ENCODE results near the gene DNM2. TPM values are rescaled to one million over a fixed set of nuclear protein-coding genes. Genes with fewer than 3 reads are reported as not detected.

Gene DNM2
- total and polyA plus RNA-seq, 10 of the 15 experiments (the other 5 are each of a cell fraction or from before 2014, with no cell fraction given): 1.2 to 146 (median 68.9) TPM

DNA sequence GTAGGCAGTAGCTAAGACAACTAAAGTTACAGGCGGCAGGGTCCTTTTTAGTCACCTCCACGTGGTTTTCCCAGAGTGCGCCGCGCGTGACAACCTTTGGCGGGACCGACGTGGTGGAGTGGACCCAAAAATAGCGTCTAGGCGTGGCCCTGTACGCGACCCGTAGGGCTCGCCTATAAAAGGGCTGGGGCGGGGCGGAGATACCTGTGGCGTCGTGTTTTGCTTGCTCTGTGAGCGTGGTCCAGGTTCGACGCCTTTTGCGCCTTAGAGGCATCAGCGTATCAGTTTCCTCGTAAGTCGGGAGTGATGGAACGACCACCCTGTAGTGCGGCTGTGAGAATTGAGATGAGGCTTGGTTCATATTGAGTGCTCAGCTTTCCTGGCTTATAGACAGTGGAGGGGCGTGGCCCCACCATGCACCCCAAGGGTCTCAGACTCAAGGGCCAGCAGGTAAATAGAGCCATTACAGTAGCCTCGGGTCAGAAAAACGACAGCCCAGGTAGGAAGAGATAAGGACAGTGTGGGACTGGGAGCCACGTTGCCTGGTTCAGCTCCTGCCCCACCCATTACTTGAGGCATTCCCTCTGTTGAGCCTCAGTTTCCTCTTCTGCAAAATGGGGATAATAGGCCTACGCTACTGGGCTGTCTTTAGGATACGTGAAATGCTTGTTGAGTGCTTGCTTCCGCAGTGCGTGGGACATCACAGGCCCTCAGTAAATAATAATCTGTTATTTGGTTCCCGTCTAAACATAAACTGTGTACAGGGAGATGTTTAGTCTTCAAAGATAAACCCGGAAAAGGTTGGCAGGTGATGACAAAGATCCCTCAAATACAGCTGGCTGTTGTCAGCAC lies 118.8 kb downstream of the DNM2 start (continued):
- TF ChIP-seq, protein P1, sequence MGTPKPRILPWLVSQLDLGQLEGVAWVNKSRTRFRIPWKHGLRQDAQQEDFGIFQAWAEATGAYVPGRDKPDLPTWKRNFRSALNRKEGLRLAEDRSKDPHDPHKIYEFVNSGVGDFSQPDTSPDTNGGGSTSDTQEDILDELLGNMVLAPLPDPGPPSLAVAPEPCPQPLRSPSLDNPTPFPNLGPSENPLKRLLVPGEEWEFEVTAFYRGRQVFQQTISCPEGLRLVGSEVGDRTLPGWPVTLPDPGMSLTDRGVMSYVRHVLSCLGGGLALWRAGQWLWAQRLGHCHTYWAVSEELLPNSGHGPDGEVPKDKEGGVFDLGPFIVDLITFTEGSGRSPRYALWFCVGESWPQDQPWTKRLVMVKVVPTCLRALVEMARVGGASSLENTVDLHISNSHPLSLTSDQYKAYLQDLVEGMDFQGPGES (IDR thresholded peaks at IDR 0.05): no peak
- TF ChIP-seq NBN (IDR thresholded peaks at IDR 0.05) (peak; percentile 67), NR2C2 (IDR thresholded peaks at IDR 0.05; ENCODE audit: borderline replicate concordance, control insufficient read depth, insufficient read length, low read depth) (no peak), LARP7 (IDR thresholded peaks at IDR 0.05) (0 out of 2 replicates have a peak, but pooled peaks have one; percentile 37), IRF4 (IDR thresholded peaks at IDR 0.05; ENCODE audit: low read depth, low read length) (peak; percentile 8; the same call in 1 of the 2 replicates), SIN3A (IDR thresholded peaks at IDR 0.05; ENCODE audit: low read depth, low read length) (no peak; the same call in 1 of the 2 replicates), SRF (IDR thresholded peaks at IDR 0.05; ENCODE audit: low read depth in 2 of 2, low read length in 2 of 2) (peak in 1 of 2 experiments; percentile 35; a peak in 1 of 4 replicates), TBL1XR1 (IDR thresholded peaks at IDR 0.05; ENCODE audit: low read depth, low read length) (no peak)
- TF ChIP-seq, protein P2, sequence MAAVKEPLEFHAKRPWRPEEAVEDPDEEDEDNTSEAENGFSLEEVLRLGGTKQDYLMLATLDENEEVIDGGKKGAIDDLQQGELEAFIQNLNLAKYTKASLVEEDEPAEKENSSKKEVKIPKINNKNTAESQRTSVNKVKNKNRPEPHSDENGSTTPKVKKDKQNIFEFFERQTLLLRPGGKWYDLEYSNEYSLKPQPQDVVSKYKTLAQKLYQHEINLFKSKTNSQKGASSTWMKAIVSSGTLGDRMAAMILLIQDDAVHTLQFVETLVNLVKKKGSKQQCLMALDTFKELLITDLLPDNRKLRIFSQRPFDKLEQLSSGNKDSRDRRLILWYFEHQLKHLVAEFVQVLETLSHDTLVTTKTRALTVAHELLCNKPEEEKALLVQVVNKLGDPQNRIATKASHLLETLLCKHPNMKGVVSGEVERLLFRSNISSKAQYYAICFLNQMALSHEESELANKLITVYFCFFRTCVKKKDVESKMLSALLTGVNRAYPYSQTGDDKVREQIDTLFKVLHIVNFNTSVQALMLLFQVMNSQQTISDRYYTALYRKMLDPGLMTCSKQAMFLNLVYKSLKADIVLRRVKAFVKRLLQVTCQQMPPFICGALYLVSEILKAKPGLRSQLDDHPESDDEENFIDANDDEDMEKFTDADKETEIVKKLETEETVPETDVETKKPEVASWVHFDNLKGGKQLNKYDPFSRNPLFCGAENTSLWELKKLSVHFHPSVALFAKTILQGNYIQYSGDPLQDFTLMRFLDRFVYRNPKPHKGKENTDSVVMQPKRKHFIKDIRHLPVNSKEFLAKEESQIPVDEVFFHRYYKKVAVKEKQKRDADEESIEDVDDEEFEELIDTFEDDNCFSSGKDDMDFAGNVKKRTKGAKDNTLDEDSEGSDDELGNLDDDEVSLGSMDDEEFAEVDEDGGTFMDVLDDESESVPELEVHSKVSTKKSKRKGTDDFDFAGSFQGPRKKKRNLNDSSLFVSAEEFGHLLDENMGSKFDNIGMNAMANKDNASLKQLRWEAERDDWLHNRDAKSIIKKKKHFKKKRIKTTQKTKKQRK (IDR thresholded peaks at IDR 0.05; ENCODE audit: low read depth, low read length): no peak
- TF ChIP-seq, protein P3, sequence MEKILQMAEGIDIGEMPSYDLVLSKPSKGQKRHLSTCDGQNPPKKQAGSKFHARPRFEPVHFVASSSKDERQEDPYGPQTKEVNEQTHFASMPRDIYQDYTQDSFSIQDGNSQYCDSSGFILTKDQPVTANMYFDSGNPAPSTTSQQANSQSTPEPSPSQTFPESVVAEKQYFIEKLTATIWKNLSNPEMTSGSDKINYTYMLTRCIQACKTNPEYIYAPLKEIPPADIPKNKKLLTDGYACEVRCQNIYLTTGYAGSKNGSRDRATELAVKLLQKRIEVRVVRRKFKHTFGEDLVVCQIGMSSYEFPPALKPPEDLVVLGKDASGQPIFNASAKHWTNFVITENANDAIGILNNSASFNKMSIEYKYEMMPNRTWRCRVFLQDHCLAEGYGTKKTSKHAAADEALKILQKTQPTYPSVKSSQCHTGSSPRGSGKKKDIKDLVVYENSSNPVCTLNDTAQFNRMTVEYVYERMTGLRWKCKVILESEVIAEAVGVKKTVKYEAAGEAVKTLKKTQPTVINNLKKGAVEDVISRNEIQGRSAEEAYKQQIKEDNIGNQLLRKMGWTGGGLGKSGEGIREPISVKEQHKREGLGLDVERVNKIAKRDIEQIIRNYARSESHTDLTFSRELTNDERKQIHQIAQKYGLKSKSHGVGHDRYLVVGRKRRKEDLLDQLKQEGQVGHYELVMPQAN (conservative IDR thresholded peaks at IDR 0.05): no peak
- TF ChIP-seq, protein P4, sequence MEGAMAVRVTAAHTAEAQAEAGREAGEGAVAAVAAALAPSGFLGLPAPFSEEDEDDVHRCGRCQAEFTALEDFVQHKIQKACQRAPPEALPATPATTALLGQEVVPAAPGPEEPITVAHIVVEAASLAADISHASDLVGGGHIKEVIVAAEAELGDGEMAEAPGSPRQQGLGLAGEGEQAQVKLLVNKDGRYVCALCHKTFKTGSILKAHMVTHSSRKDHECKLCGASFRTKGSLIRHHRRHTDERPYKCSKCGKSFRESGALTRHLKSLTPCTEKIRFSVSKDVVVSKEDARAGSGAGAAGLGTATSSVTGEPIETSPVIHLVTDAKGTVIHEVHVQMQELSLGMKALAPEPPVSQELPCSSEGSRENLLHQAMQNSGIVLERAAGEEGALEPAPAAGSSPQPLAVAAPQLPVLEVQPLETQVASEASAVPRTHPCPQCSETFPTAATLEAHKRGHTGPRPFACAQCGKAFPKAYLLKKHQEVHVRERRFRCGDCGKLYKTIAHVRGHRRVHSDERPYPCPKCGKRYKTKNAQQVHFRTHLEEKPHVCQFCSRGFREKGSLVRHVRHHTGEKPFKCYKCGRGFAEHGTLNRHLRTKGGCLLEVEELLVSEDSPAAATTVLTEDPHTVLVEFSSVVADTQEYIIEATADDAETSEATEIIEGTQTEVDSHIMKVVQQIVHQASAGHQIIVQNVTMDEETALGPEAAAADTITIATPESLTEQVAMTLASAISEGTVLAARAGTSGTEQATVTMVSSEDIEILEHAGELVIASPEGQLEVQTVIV (IDR thresholded peaks at IDR 0.05; ENCODE audit: borderline replicate concordance, partially characterized antibody): no peak
- TF ChIP-seq, protein P5, sequence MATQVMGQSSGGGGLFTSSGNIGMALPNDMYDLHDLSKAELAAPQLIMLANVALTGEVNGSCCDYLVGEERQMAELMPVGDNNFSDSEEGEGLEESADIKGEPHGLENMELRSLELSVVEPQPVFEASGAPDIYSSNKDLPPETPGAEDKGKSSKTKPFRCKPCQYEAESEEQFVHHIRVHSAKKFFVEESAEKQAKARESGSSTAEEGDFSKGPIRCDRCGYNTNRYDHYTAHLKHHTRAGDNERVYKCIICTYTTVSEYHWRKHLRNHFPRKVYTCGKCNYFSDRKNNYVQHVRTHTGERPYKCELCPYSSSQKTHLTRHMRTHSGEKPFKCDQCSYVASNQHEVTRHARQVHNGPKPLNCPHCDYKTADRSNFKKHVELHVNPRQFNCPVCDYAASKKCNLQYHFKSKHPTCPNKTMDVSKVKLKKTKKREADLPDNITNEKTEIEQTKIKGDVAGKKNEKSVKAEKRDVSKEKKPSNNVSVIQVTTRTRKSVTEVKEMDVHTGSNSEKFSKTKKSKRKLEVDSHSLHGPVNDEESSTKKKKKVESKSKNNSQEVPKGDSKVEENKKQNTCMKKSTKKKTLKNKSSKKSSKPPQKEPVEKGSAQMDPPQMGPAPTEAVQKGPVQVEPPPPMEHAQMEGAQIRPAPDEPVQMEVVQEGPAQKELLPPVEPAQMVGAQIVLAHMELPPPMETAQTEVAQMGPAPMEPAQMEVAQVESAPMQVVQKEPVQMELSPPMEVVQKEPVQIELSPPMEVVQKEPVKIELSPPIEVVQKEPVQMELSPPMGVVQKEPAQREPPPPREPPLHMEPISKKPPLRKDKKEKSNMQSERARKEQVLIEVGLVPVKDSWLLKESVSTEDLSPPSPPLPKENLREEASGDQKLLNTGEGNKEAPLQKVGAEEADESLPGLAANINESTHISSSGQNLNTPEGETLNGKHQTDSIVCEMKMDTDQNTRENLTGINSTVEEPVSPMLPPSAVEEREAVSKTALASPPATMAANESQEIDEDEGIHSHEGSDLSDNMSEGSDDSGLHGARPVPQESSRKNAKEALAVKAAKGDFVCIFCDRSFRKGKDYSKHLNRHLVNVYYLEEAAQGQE (IDR thresholded peaks at IDR 0.05; ENCODE audit: low read depth, low read length): no peak
- TF ChIP-seq, protein P6, sequence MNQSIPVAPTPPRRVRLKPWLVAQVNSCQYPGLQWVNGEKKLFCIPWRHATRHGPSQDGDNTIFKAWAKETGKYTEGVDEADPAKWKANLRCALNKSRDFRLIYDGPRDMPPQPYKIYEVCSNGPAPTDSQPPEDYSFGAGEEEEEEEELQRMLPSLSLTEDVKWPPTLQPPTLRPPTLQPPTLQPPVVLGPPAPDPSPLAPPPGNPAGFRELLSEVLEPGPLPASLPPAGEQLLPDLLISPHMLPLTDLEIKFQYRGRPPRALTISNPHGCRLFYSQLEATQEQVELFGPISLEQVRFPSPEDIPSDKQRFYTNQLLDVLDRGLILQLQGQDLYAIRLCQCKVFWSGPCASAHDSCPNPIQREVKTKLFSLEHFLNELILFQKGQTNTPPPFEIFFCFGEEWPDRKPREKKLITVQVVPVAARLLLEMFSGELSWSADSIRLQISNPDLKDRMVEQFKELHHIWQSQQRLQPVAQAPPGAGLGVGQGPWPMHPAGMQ (IDR thresholded peaks at IDR 0.05; ENCODE audit: borderline replicate concordance): no peak
